Suprapubic skin (tissue), 4 donors: ENCODE results near the gene PC. TPM values are rescaled to one million over a fixed set of nuclear protein-coding genes. Genes with fewer than 3 reads are reported as not detected.
A peak's percentile ranks its signal among the peaks of the same experiment; 100 is the strongest.

Source experiments
- DNase-seq, 2 donors: peaks; one replicate each; pipeline ENCODE4 v3.0.0-alpha.2; 2019; ENCODE audit warnings: low spot score in 2 of 2
- H3K27ac ChIP-seq: fragments of 200-600 bp; sonication (generic); one replicate; pipeline ENCODE4 v1.5.1; 2019
- H3K27me3 ChIP-seq: fragments of 200-600 bp; sonication (generic); one replicate; pipeline ENCODE4 v1.5.1; 2019
- H3K36me3 ChIP-seq: fragments of 200-600 bp; sonication (generic); one replicate; pipeline ENCODE4 v1.5.1; 2019
- H3K4me1 ChIP-seq: fragments of 200-600 bp; sonication (generic); one replicate; pipeline ENCODE4 v1.5.1; 2019
- H3K4me3 ChIP-seq: fragments of 200-600 bp; sonication (generic); one replicate; pipeline ENCODE4 v1.5.1; 2019; ENCODE audit warnings: mild to moderate bottlenecking
- H3K9me3 ChIP-seq: fragments of 200-600 bp; sonication (generic); one replicate; pipeline ENCODE4 v1.5.1; 2019
- CTCF ChIP-seq, 2 donors: fragments of 200-600 bp in 1 of 2; fragments of 450-650 bp in 1 of 2; sonication (generic) in 1 of 2; IDR thresholded peaks; one replicate each; pipeline ENCODE4 v1.5.1; 2016 to 2019; ENCODE audit warnings: antibody characterized with exemption in 2 of 2, mild to moderate bottlenecking in 1 of 2, moderate library complexity in 1 of 2
- EP300 ChIP-seq: sonication (generic); formaldehyde crosslinking; IDR thresholded peaks from one replicate; pipeline ENCODE4 v1.6.1; 2017; ENCODE audit warnings: antibody characterized with exemption
- POLR2A ChIP-seq, 2 donors: fragments of 450-650 bp; IDR thresholded peaks; one replicate each; pipeline ENCODE4 v1.6.1; 2017; ENCODE audit warnings: antibody characterized with exemption in 2 of 2, mild to moderate bottlenecking in 2 of 2, moderate library complexity in 2 of 2
- POLR2AphosphoS5 ChIP-seq, 3 donors: sonication (generic); formaldehyde crosslinking; IDR thresholded peaks; one replicate each; pipeline ENCODE4 v1.6.1; 2017; ENCODE audit warnings: antibody characterized with exemption in 3 of 3
- WGBS: methylation state at CpG from one replicate; pipeline ENCODE4 v1.1.5; 2018; 5-methylcytosine and 5-hydroxymethylcytosine counted together
- total RNA-seq, 4 donors: library from RNA; depleted of rRNA; stranded (reverse); fragments of >200 nt; gene quantifications; one replicate each; pipeline ENCODE4 v1.1.0, GENCODE V29; 2016

Gene PC
- total RNA-seq, 4 donors from 2014 or later, result 10.8 to 25.4 (median 13.9) TPM

GRCh38 chr11:66914505-66914904 lies 43.7 kb downstream of the PC start:
- peaks cover 7% of the 10 kb centered on the region for H3K4me1 ChIP-seq
- H3K27ac ChIP-seq, result peak overlapping the region; percentile 8
- H3K27me3 ChIP-seq, result no peaks in the 10 kb centered on the region
- no peaks in the 10 kb centered on the region for H3K36me3 ChIP-seq
- WGBS, result 66% methylated on average over 5 of the region's 5 CpGs
- H3K4me3 ChIP-seq, result no peak overlapping the region
- TF ChIP-seq CTCF (IDR thresholded peaks at IDR 0.05) (no peak), POLR2AphosphoS5 (IDR thresholded peaks at IDR 0.05) (no peak), POLR2A (IDR thresholded peaks at IDR 0.05) (no peak), EP300 (no peak)
- H3K9me3 ChIP-seq, result no peaks in the 10 kb centered on the region
- DNase-seq, result no peak

GRCh38 chr11:66912911-66913310 lies 45.3 kb downstream of the PC start:
- WGBS, result 81% methylated on average over 9 of the region's 9 CpGs
- peaks cover 11% of the 10 kb centered on the region for H3K4me1 ChIP-seq
- H3K27me3 ChIP-seq, result no peaks in the 10 kb centered on the region
- no peaks in the 10 kb centered on the region for H3K36me3 ChIP-seq
- TF ChIP-seq CTCF (IDR thresholded peaks at IDR 0.05) (no peak), POLR2A (IDR thresholded peaks at IDR 0.05) (no peak), POLR2AphosphoS5 (IDR thresholded peaks at IDR 0.05) (no peak), EP300 (no peak)
- H3K4me3 ChIP-seq, result no peak overlapping the region
- H3K9me3 ChIP-seq, result no peaks in the 10 kb centered on the region
- no peak for DNase-seq
- H3K27ac ChIP-seq, result no peak overlapping the region

- Histone ChIP-seq H3K4me3 (no peak overlapping the region), H3K27ac (no peak overlapping the region), H3K36me3 (no peaks in the 10 kb centered on the region), H3K27me3 (no peaks in the 10 kb centered on the region), H3K4me1 (peaks cover 12% of the 10 kb centered on the region), H3K9me3 (no peaks in the 10 kb centered on the region)
- TF ChIP-seq EP300, result no peak
- no peak for TF ChIP-seq CTCF (IDR thresholded peaks at IDR 0.05)
- TF ChIP-seq POLR2A (IDR thresholded peaks at IDR 0.05), result no peak
- TF ChIP-seq POLR2AphosphoS5 (IDR thresholded peaks at IDR 0.05), result no peak
- 71% methylated on average over 7 of the region's 7 CpGs for WGBS
- DNase-seq, result no peak
Measured at GRCh38 chr11:66912361-66912760, 45.8 kb downstream of the PC start.

GRCh38 chr11:66910669-66911068 lies 47.5 kb downstream of the PC start:
- Histone ChIP-seq H3K27me3 (no peaks in the 10 kb centered on the region), H3K4me3 (no peak overlapping the region), H3K9me3 (no peaks in the 10 kb centered on the region), H3K27ac (no peak overlapping the region), H3K4me1 (peaks cover 26% of the 10 kb centered on the region), H3K36me3 (no peaks in the 10 kb centered on the region)
- 94% methylated on average over 4 of the region's 4 CpGs for WGBS
- TF ChIP-seq POLR2AphosphoS5 (IDR thresholded peaks at IDR 0.05) (no peak), CTCF (IDR thresholded peaks at IDR 0.05) (no peak), POLR2A (IDR thresholded peaks at IDR 0.05) (no peak), EP300 (no peak)
- DNase-seq, result no peak

GRCh38 chr11:66910016-66910415 lies 48.2 kb downstream of the PC start:
- DNase-seq, result no peak
- no peak for TF ChIP-seq EP300
- TF ChIP-seq POLR2AphosphoS5 (IDR thresholded peaks at IDR 0.05), result no peak
- TF ChIP-seq POLR2A (IDR thresholded peaks at IDR 0.05), result no peak
- no peak for TF ChIP-seq CTCF (IDR thresholded peaks at IDR 0.05)
- no peaks in the 10 kb centered on the region for H3K9me3 ChIP-seq
- H3K36me3 ChIP-seq, result no peaks in the 10 kb centered on the region
- H3K4me1 ChIP-seq, result peaks cover 25% of the 10 kb centered on the region
- 90% methylated on average over 10 of the region's 10 CpGs for WGBS
- no peaks in the 10 kb centered on the region for H3K27me3 ChIP-seq
- H3K4me3 ChIP-seq, result no peak overlapping the region
- H3K27ac ChIP-seq, result no peak overlapping the region
